Type B pancreatic cell (in vitro differentiated cells): Measurements from ENCODE around the gene EQTN. TPM values are rescaled to one million over a fixed set of nuclear protein-coding genes. Genes with fewer than 3 reads are reported as not detected.

Experiments
- DNase-seq: peaks from one replicate; pipeline ENCODE4 v3.0.0; 2021; ENCODE audit warnings: mixed read lengths; ENCODE audit not compliant: unreplicated experiment; ENCODE audit errors: extremely low spot score
- H3K27ac Mint-ChIP-seq: 2 replicates; pipeline ENCODE4 v1.8.0; 2021; ENCODE audit warnings: mild to moderate bottlenecking, mixed read lengths
- H3K27me3 Mint-ChIP-seq: 2 replicates; pipeline ENCODE4 v1.8.0; 2021; ENCODE audit warnings: mixed read lengths
- H3K36me3 Mint-ChIP-seq: 2 replicates; pipeline ENCODE4 v1.8.0; 2021; ENCODE audit warnings: mixed read lengths
- H3K4me1 Mint-ChIP-seq: one replicate; pipeline ENCODE4 v1.8.0; 2021; ENCODE audit warnings: mixed read lengths; ENCODE audit not compliant: unreplicated experiment
- H3K4me3 Mint-ChIP-seq: 2 replicates; pipeline ENCODE4 v1.8.0; 2021; ENCODE audit warnings: mild to moderate bottlenecking, mixed read lengths
- H3K9me3 Mint-ChIP-seq: 2 replicates; pipeline ENCODE4 v1.8.0; 2021; ENCODE audit warnings: mixed read lengths
- total RNA-seq: library from RNA; stranded (reverse); gene quantifications from 2 replicates; pipeline ENCODE4 v1.2.1, GENCODE V29; 2021; ENCODE audit warnings: low replicate concordance
- TF ChIP-seq, protein P1 (sequence below): fragments of 200-600 bp; sonication (generic); conservative IDR thresholded peaks from 2 replicates; pipeline ENCODE4 v1.5.0; 2021; ENCODE audit warnings: antibody characterized with exemption, mild to moderate bottlenecking

The EQTN gene
- total RNA-seq, 1 donor from 2014 or later: 1.1 TPM

DNA sequence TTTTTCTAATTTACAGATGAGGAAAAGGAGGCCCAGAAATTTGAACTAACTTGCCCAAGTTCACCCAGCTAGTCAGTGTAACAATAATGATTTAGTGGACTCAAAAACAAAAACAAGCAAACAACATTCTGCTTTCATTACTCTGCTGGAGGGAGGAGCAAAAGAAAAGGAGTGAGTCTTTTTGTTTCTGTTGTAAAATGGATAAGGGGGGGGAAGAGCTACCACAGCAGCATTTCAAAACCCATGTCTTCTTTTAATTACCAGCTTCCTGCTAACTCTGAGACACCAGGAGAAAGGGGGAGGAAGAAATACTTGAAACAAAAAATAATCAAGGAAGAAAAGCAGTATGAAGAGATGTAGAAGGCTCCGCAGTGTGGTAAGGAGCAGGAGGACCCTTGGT, 39.2 kb upstream of the EQTN start:
- no peak overlapping the region for H3K4me3 Mint-ChIP-seq
- no peaks in the 10 kb centered on the region for H3K36me3 Mint-ChIP-seq
- TF ChIP-seq, protein P1, sequence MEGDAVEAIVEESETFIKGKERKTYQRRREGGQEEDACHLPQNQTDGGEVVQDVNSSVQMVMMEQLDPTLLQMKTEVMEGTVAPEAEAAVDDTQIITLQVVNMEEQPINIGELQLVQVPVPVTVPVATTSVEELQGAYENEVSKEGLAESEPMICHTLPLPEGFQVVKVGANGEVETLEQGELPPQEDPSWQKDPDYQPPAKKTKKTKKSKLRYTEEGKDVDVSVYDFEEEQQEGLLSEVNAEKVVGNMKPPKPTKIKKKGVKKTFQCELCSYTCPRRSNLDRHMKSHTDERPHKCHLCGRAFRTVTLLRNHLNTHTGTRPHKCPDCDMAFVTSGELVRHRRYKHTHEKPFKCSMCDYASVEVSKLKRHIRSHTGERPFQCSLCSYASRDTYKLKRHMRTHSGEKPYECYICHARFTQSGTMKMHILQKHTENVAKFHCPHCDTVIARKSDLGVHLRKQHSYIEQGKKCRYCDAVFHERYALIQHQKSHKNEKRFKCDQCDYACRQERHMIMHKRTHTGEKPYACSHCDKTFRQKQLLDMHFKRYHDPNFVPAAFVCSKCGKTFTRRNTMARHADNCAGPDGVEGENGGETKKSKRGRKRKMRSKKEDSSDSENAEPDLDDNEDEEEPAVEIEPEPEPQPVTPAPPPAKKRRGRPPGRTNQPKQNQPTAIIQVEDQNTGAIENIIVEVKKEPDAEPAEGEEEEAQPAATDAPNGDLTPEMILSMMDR: no peak
- H3K9me3 Mint-ChIP-seq: no peaks in the 10 kb centered on the region
- DNase-seq: no peak
- H3K27me3 Mint-ChIP-seq: no peaks in the 10 kb centered on the region
- H3K27ac Mint-ChIP-seq: no peak overlapping the region
- peaks cover 46% of the 10 kb centered on the region for H3K4me1 Mint-ChIP-seq

DNA sequence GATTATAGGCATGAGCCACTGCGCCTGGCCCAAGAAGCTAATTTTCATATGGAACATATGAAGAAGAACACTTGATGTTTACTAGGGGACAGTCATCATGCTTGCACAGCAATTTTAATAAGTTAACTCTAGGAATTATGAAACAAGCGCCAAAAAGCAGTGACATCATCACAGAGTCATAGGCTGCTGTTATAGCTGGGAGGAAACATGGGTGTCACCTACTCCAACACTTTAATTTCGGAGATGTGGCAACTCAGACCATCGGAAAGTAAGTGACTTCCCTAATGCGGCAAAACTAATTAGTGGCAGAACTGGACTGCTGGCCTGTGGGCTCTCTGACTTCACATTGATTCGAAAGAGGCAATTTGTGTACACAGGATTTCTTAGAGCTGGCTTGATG, 38.1 kb upstream of the EQTN start:
- DNase-seq: no peak
- Mint-ChIP-seq H3K27me3 (no peaks in the 10 kb centered on the region), H3K36me3 (no peaks in the 10 kb centered on the region), H3K4me3 (no peak overlapping the region), H3K4me1 (peaks cover 37% of the 10 kb centered on the region), H3K9me3 (no peaks in the 10 kb centered on the region), H3K27ac (peak overlapping the region; percentile 26)
- TF ChIP-seq, protein P1: no peak

DNA sequence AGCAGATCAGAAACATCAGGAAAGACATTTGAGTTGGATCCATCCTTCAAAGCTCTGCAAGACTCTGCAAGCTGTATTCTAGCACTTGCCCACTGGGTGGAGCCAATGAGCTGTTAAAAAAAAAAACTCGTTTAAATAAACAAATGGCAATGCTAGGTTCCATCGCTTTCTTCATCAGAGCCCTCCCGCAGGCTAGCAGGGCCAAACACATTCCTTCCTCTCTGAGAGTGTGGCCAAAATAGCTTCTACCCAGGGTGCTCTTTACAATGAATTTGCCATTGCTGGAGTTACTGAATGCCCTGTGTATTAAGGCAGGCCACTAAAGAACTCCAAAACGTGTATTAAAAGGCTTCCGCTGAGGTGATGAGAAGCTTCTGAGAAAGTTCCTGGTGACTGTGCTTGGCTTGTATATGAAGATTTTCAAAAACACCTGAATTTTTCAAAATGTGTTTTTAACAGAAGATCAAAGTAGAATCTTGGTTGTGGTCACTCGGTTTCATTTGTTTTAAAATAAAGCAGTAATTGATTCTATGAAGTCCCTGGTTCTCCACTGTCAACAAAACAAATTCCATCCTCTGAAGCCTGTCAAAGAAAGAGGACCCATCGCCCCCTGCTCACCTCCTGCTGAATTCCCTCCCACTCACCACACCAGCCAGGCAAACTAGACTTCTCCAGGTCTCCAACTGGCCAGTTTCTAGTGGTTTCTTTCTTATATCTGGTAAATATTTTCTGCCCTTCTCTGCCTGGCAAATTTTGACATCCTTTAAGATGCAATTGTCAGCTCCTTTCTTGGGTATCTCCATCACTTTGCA, 36.5 kb upstream of the EQTN start:
- no peaks in the 10 kb centered on the region for H3K9me3 Mint-ChIP-seq
- TF ChIP-seq, protein P1: peak; percentile 94
- DNase-seq: no peak
- no peaks in the 10 kb centered on the region for H3K27me3 Mint-ChIP-seq
- H3K4me1 Mint-ChIP-seq: peaks cover 28% of the 10 kb centered on the region
- peak overlapping the region; percentile 29 for H3K27ac Mint-ChIP-seq
- H3K36me3 Mint-ChIP-seq: peaks cover 11% of the 10 kb centered on the region
- no peak overlapping the region for H3K4me3 Mint-ChIP-seq

DNA sequence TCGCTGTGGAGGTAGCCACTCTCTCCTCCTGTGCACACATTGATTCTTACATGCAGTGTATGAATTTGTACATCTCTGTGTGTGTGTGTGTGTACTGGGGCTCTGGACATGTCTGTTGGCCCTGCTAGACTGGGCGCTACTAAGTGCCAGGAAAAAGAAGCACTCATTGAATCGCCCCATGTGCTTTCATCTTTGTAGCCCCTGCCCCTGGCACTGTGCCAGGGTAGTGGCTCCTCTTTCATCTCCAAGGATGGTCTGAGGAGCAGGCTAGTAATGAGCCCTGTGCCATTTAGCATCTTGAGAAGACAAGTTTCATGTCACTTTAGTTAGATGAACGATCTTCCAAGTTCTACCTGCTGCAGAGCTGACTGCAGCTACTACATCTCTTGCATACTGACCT, 34.4 kb upstream of the EQTN start:
- Mint-ChIP-seq H3K27ac (no peak overlapping the region), H3K4me1 (peaks cover 25% of the 10 kb centered on the region), H3K9me3 (no peaks in the 10 kb centered on the region), H3K36me3 (peaks cover 25% of the 10 kb centered on the region), H3K27me3 (no peaks in the 10 kb centered on the region), H3K4me3 (no peak overlapping the region)
- DNase-seq: no peak
- TF ChIP-seq, protein P1: no peak

DNA sequence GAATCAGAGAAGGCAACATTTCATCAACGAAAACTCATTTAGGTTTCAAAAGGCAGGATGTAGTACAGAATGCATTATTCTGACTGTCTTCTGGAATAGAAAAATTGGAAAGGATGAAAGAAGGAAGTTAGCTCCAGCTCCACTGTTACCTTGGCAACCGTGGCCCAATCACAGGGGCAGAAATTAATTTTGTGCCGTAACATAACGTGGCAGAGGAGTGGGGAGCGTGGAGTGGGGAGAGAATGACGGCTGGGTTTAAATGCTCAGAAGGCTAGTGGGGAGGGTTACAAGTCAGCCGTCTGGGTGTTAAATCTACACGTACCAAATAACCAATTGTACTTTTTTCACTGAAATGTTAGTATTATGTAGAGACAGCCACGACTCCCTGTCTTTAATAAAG, 32.3 kb upstream of the EQTN start:
- Mint-ChIP-seq H3K27me3 (no peaks in the 10 kb centered on the region), H3K27ac (no peak overlapping the region), H3K4me3 (no peak overlapping the region), H3K9me3 (no peaks in the 10 kb centered on the region), H3K36me3 (peaks cover 29% of the 10 kb centered on the region), H3K4me1 (peaks cover 13% of the 10 kb centered on the region)
- DNase-seq: no peak
- TF ChIP-seq, protein P1: no peak
